GM19238 (cell line): ENCODE results near the gene BTBD1.
"Not testable (repeated sequence)": the region's sequence is repeated elsewhere in the genome, so short reads cannot be mapped to it uniquely, and the experiment has no call there.

Experiments used
- DNase-seq: peaks from one replicate; pipeline ENCODE4 v3.0.0; 2011; ENCODE audit warnings: low spot score; ENCODE audit not compliant: insufficient read length

Gene BTBD1

GRCh38 chr15:83094583-83094982 lies 27.5 kb upstream of the BTBD1 start:
- DNase-seq = no peak

- DNase-seq = no peak
Measured at GRCh38 chr15:83092309-83092976, 25.4 kb upstream of the BTBD1 start.

GRCh38 chr15:83091965-83092308 lies 24.9 kb upstream of the BTBD1 start:
- DNase-seq = not testable (repeated sequence)

GRCh38 chr15:83090465-83090864 lies 23.4 kb upstream of the BTBD1 start:
- DNase-seq = no peak

- no peak for DNase-seq
Measured at GRCh38 chr15:83088876-83089275, 21.8 kb upstream of the BTBD1 start.

- DNase-seq = no peak
Measured at GRCh38 chr15:83087576-83087975, 20.5 kb upstream of the BTBD1 start.

- not testable (repeated sequence) for DNase-seq
Measured at GRCh38 chr15:83085864-83086552, 19.0 kb upstream of the BTBD1 start.

- not testable (repeated sequence) for DNase-seq
Measured at GRCh38 chr15:83085461-83085860, 18.4 kb upstream of the BTBD1 start.

GRCh38 chr15:83082730-83083386 lies 15.8 kb upstream of the BTBD1 start:
- DNase-seq = no peak

- DNase-seq = no peak
Measured at GRCh38 chr15:83081256-83082014, 14.4 kb upstream of the BTBD1 start.

- no peak for DNase-seq
Measured at GRCh38 chr15:83078712-83079111, 11.7 kb upstream of the BTBD1 start.

GRCh38 chr15:83077491-83078230 lies 10.6 kb upstream of the BTBD1 start:
- no peak for DNase-seq

- not testable (repeated sequence) for DNase-seq
Measured at GRCh38 chr15:83069211-83069642, 2.2 kb upstream of the BTBD1 start.

- no peak for DNase-seq
Measured at GRCh38 chr15:83068054-83068453, 1.0 kb upstream of the BTBD1 start.

- no peak for DNase-seq
Measured at GRCh38 chr15:83067638-83067962, 548 bp upstream of the BTBD1 start.

GRCh38 chr15:83066034-83066733 lies 868 bp downstream of the BTBD1 start:
- no peak for DNase-seq

GRCh38 chr15:83065431-83065830 lies 1.6 kb downstream of the BTBD1 start:
- no peak for DNase-seq

- no peak for DNase-seq
Measured at GRCh38 chr15:83064859-83065258, 2.2 kb downstream of the BTBD1 start.

- no peak for DNase-seq
Measured at GRCh38 chr15:83063551-83063950, 3.5 kb downstream of the BTBD1 start.

- DNase-seq = peak; percentile 14
Measured at GRCh38 chr15:83062768-83063180, 4.3 kb downstream of the BTBD1 start.

- no peak for DNase-seq
Measured at GRCh38 chr15:83061680-83062079, 5.4 kb downstream of the BTBD1 start.
